GM10248 (cell line): ENCODE results near the gene PMVK.
"Not testable (repeated sequence)": the region's sequence is repeated elsewhere in the genome, so short reads cannot be mapped to it uniquely, and the experiment has no call there.

Experiments
- CTCF ChIA-PET: fragments of 300-600 bp; sonication (Branson Sonifier 250); formaldehyde crosslinking; extraction: SDS; loops from one replicate; lab custom pipeline; 2021; ENCODE audit warnings: antibody characterized with exemption; lab: Yijun Ruan, JAX
- POLR2A ChIA-PET: fragments of 350-650 bp; sonication (Branson Sonifier 250); formaldehyde crosslinking; extraction: SDS; loops from one replicate; lab custom pipeline; 2020; ENCODE audit warnings: antibody characterized with exemption; lab: Yijun Ruan, JAX
- DNase-seq: peaks from one replicate; pipeline ENCODE4 v3.0.0; 2012; ENCODE audit errors: extremely low spot score
- CTCF ChIP-seq: IDR thresholded peaks from 2 replicates; pipeline ENCODE4 v1.5.1; 2012; ENCODE audit warnings: mild to moderate bottlenecking, low read depth; ENCODE audit errors: extremely low read depth, missing control alignments, control extremely low read depth

The PMVK gene

DNA sequence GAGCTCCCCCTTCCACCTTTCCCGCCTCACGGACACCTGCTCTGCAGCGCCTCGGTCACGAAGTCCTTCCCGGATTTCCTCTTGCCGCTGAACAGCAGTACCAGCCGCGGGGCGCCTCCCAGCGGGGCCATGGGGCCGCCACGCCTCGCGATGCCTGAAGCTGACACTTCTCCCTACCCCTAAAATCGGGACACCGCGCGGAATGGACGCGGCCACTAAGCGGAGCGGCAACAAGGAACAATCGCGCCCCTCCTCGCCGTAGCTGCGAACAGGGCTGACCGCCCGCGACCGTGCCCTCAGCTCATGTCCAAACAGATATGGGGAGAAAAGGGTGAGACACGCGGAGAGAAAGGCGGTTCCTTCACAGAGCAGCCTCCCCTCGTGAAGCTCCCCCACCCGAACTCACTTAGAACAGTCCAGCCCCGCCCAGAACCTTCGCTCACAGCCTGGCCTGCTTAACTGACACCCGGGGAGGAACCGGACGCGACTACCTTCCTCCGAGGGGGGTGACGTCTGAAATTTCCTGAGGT, at the start of gene PMVK:
Gene PMVK (minus strand): TSS at position 165 of the 530 bp plus-strand sequence. CDS start 34 bp downstream, at position 131.
- ChIA-PET POLR2A (interaction anchor here (0.5 to 1.7 kb wide), 12 partner anchors 8 to 446 kb away, joined by 3 to 9 read pairs (median 3); partner anchors contain the start of genes KCNN3 and PYGO2), CTCF (interaction anchor here (0.7 to 2.6 kb wide), 31 partner anchors 10 to 457 kb away, joined by 3 to 18 read pairs (median 4); partner anchors contain the start of genes KCNN3 and PYGO2)

DNA sequence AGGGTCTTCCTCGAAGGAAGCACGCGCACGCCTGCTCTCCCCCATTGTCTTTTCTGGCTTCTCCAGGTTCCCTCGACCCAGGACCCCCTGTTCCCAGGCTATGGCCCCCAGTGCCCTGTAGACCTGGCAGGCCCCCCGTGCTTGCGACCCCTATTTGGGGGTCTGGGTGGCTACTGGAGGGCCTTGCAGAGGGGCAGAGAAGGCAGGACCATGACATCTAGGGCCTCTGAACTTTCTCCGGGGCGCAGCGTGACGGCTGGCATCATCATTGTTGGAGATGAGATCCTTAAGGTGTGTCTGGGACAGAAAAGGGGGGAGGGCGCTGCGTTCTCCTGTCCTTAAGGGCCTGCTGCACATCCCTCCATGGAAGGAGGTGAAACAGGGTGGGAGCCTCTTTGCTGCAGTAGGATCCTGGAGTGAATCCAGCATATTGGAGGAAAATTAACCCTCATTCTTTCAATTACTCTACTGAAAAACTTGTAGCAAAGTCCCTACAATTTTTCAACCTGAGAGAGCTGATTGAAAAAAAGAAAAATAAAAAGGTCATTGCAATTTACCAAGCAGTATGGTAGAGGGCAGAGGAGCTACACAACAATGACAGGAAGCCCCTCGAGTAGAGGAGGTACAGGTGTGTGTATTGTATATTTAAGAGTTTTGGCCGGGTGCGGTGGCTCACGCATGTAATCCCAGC, 47.4 kb upstream of the PMVK start:
- ChIA-PET POLR2A (interaction anchor here (1.9 to 2.5 kb wide), 2 partner anchors 9 to 10 kb away, joined by 8 to 9 read pairs; partner anchors contain the start of genes CKS1B and LENEP), CTCF (interaction anchor here (1.0 to 6.4 kb wide), 6 partner anchors 9 to 101 kb away, joined by 4 to 43 read pairs (median 8); partner anchors contain the start of genes LENEP and PBXIP1)
- no peak for DNase-seq
- TF ChIP-seq CTCF = no peak

More for the DNA sequence above, at the start of gene PMVK:
- peak; percentile 49 for TF ChIP-seq CTCF
- DNase-seq = peak; percentile 95

DNA sequence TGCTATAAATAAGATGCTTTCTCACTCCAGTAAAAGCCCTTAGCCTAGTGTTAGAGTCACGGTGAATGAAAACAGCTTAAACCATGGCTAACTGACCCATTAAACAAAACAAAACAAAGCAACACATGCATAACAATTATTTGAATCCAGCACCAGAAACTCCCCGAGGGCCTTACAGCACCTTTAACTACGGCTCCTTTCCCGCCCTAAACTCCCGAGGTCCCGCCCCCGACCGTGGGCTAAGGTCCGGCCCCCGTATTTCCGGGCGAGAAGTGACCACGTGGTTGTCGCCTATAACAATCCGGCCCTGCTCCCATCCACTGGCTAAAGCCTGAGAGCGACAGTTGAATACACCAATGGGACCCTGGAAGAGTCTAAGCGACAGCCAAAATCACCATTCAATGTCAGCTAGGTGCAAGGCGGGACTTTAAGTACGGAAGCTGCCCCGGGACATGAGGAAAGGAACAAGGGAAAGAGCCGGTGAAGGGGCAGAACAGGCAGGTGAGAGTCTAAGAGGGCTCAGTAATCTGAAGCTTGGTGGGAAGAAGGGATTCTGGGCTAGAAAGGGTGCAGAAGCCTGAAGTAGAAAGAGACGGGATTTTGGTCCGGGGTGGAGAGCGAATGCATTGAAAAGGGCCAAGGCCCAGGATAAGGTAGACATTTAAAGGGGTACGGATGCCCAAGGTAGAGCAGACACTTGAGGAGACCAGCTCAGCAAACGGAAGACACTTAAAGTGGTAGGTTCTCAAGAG, 46.6 kb upstream of the PMVK start, which contains the start of gene FLAD1:
Gene FLAD1 (plus strand): TSS at position 448 of the 752 bp plus-strand sequence. CDS start 351 bp downstream, outside the sequence.
- peak; percentile 98 for DNase-seq
- no peak for TF ChIP-seq CTCF
- ChIA-PET CTCF (interaction anchor here (0.7 to 6.4 kb wide), 8 partner anchors 10 to 102 kb away, joined by 3 to 43 read pairs (median 6); partner anchors contain the start of genes LENEP and PBXIP1), POLR2A (interaction anchor here (0.5 to 2.5 kb wide), 3 partner anchors 9 to 330 kb away, joined by 3 to 9 read pairs (median 8); partner anchors contain the start of genes CKS1B and LENEP)

DNA sequence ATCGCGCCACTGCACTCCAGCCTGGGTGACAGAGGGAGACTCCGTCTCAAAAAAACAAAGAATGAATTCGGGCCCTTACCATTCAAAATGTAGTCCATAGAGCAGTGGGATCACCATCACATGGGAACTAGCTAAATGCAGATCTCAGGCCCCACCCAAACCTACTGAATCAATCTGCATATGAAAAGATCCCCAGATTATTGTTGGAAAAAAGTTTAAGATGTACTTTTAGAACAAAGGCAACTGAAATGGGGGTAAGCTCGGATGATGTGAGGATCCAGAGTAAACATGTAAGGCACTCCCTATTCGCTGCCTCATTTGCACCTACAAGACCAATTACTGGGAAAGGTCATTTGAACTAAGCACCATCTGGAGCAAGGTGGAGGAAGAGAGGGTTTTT, 45.8 kb upstream of the PMVK start:
- ChIA-PET POLR2A (no interaction called here), CTCF (interaction anchor here (0.7 to 6.4 kb wide), 6 partner anchors 11 to 41 kb away, joined by 3 to 43 read pairs (median 8); partner anchors contain the start of gene LENEP)
- no peak for TF ChIP-seq CTCF
- DNase-seq = no peak

DNA sequence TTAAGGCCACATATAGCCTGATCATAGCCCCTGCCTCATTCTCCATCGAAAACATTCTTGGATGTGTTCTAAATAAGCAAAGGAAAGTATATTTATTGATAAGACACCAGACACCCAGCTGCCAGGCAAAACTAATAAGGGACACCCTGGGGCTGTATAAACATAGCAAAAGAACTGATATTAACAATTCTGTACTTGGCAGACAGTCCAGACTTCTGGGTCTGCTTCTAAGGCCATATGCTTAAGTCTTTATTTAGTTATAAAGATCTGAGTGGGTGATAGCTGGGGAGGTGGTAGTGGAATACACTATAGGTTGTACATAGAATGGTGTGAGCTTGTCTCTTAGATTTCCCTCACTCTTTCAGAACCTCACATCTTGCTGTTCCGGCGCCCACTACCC, 41.8 kb upstream of the PMVK start:
- TF ChIP-seq CTCF = no peak
- POLR2A ChIA-PET = no interaction called here
- CTCF ChIA-PET = interaction anchor here (1.0 to 1.8 kb wide), 3 partner anchors 17 to 418 kb away, joined by 4 to 5 read pairs (median 5); no protein-coding TSS in a partner anchor
- no peak for DNase-seq

DNA sequence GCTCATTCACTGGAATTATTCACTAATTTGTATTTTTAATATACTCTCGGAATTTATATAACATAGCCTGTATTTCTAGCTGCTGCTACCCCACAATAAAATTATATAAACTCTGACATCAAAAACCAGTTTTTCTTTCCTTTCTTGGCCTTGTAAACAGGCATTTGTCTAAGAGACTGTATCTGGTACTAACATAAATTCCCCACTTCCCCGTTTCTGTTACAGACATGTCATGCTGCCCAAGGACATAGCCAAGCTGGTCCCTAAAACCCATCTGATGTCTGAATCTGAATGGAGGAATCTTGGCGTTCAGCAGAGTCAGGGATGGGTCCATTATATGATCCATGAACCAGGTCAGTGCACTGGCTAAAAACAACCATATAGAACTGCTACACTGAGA, 41.2 kb upstream of the PMVK start:
- POLR2A ChIA-PET, DNase-seq: not testable (repeated sequence)
- CTCF ChIA-PET = interaction anchor here (1.2 kb wide), 1 partner anchor 21 kb away, joined by 5 read pairs; no protein-coding TSS in a partner anchor
